Natural killer cell (primary cell): ENCODE data around the gene CDH26. TPM values are rescaled to one million over a fixed set of nuclear protein-coding genes. Genes with fewer than 3 reads are reported as not detected.

Experiments
- ATAC-seq, 3 donors: fragments of 150-1000 bp in 2 of 3; fragments of 200-7000 bp in 1 of 3; cut with Tn5 transposase; 1 replicate in 1 of 3; 2 replicates in 2 of 3; pipeline ENCODE4 v1.10.0; 2021; ENCODE audit warnings: mild to moderate bottlenecking in 2 of 3, moderate library complexity in 2 of 3
- DNase-seq, 2 donors: peaks; one replicate each; pipeline versions ENCODE4 v3.0.0 to v3.0.0-alpha.2; 2013 to 2021; ENCODE audit warnings: mixed read lengths in 1 of 2
- H3K27ac ChIP-seq: one replicate; pipeline ENCODE4 v1.5.1; 2013; ENCODE audit warnings: mild to moderate bottlenecking, low read length
- H3K27me3 ChIP-seq: one replicate; pipeline ENCODE4 v1.6.1; 2013; ENCODE audit warnings: low read length; ENCODE audit not compliant: control insufficient read depth, insufficient read depth
- H3K36me3 ChIP-seq: one replicate; pipeline ENCODE4 v1.6.1; 2013; ENCODE audit warnings: low read length; ENCODE audit not compliant: control insufficient read depth, insufficient read depth
- H3K4me1 ChIP-seq: one replicate; pipeline ENCODE4 v1.6.1; 2013; ENCODE audit warnings: low read length; ENCODE audit not compliant: control insufficient read depth, insufficient read depth
- H3K4me3 ChIP-seq: one replicate; pipeline ENCODE4 v1.5.1; 2013; ENCODE audit warnings: low read length
- H3K9me3 ChIP-seq: one replicate; pipeline ENCODE4 v1.6.1; 2013; ENCODE audit warnings: low read length; ENCODE audit not compliant: control insufficient read depth, insufficient read depth
- H3K27ac Mint-ChIP-seq, 2 donors: one replicate each; pipeline ENCODE4 v1.8.0; 2022; ENCODE audit warnings: mild to moderate bottlenecking in 2 of 2, mixed read lengths in 2 of 2, moderate library complexity in 1 of 2
- H3K27me3 Mint-ChIP-seq, 2 donors: one replicate each; pipeline ENCODE4 v1.8.0; 2022; ENCODE audit warnings: low read depth in 2 of 2, mixed read lengths in 2 of 2
- H3K36me3 Mint-ChIP-seq: one replicate; pipeline ENCODE4 v1.8.0; 2022; ENCODE audit warnings: mixed read lengths
- H3K4me1 Mint-ChIP-seq, 2 donors: one replicate each; pipeline ENCODE4 v1.8.0; 2022; ENCODE audit warnings: mixed read lengths in 2 of 2
- H3K4me3 Mint-ChIP-seq: one replicate; pipeline ENCODE4 v1.8.0; 2022; ENCODE audit warnings: mild to moderate bottlenecking, moderate library complexity, mixed read lengths
- H3K9me3 Mint-ChIP-seq, 2 donors: one replicate each; pipeline ENCODE4 v1.8.0; 2022; ENCODE audit warnings: mixed read lengths in 2 of 2
- CTCF ChIP-seq: fragments of 200-600 bp; IDR thresholded peaks from one replicate; pipeline ENCODE4 v1.8.0; 2022; ENCODE audit warnings: antibody characterized with exemption
- WGBS: methylation state at CpG from one replicate; pipeline ENCODE4 v1.1.7; 2013; ENCODE audit warnings: missing lambda C conversion rate; ENCODE audit not compliant: insufficient coverage; 5-methylcytosine and 5-hydroxymethylcytosine counted together
- intact Hi-C: fragments of 100-400 bp; cut with micrococcal nuclease; formaldehyde crosslinking; loops from one replicate; pipeline ENCODE4 v1.14.2; 2022
- total RNA-seq, 4 donors: library from RNA; stranded (reverse); fragments of 120-200 nt in 1 of 4; gene quantifications; one replicate each; pipeline versions ENCODE4 v1.2.3 to v1.2.4, GENCODE V29; 2013 to 2022

Gene CDH26
- total RNA-seq, 3 donors from 2014 or later (not counting 1 experiment from before 2014, with no cell fraction given) = 1.2 to 2.0 (median 1.8) TPM

- peaks cover 29% of the 10 kb centered on the region for H3K4me1 ChIP-seq
- no peak for TF ChIP-seq CTCF
- ATAC-seq (no peak), DNase-seq (no peak)
- Mint-ChIP-seq H3K4me1 (peaks cover 32 to 33% of the 10 kb centered on the region in 2 donors), H3K4me3 (no peak overlapping the region), H3K27ac (no peak overlapping the region), H3K27me3 (peaks cover 17% of the 10 kb centered on the region in 2 donors), H3K9me3 (peaks cover 0 to 2% of the 10 kb centered on the region in 2 donors), H3K36me3 (peaks cover 6% of the 10 kb centered on the region)
- no peaks in the 10 kb centered on the region for H3K36me3 ChIP-seq
- no peak overlapping the region for H3K4me3 ChIP-seq
- intact Hi-C loops = no loop called here
- no peaks in the 10 kb centered on the region for H3K9me3 ChIP-seq
- peaks cover 4% of the 10 kb centered on the region for H3K27me3 ChIP-seq
- 94% methylated on average over 2 of the region's 3 CpGs for WGBS
- H3K27ac ChIP-seq = no peak overlapping the region
These were observed 55.3 kb downstream of the CDH26 start for GRCh38 chr20:60013296-60014139.

GRCh38 chr20:60016406-60016805 is 58.2 kb downstream of the CDH26 start:
- no peak for ATAC-seq
- H3K27me3 Mint-ChIP-seq = peaks cover 16 to 27% of the 10 kb centered on the region in 2 donors

GRCh38 chr20:60020251-60020650 is 62.0 kb downstream of the CDH26 start:
- intact Hi-C loops = no loop called here
- Mint-ChIP-seq H3K27me3 (peaks cover 13 to 27% of the 10 kb centered on the region in 2 donors), H3K4me1 (peaks cover 10 to 17% of the 10 kb centered on the region in 2 donors), H3K4me3 (no peak overlapping the region), H3K9me3 (peaks cover 2 to 6% of the 10 kb centered on the region in 2 donors), H3K27ac (no peak overlapping the region), H3K36me3 (peaks cover 19% of the 10 kb centered on the region)
- no peaks in the 10 kb centered on the region for H3K36me3 ChIP-seq
- no peaks in the 10 kb centered on the region for H3K9me3 ChIP-seq
- H3K27ac ChIP-seq = no peak overlapping the region
- DNase-seq (no peak), ATAC-seq (no peak)
- 94% methylated on average over 5 of the region's 5 CpGs for WGBS
- H3K27me3 ChIP-seq = peaks cover 2% of the 10 kb centered on the region
- no peak overlapping the region for H3K4me3 ChIP-seq
- no peak for TF ChIP-seq CTCF
- H3K4me1 ChIP-seq = no peaks in the 10 kb centered on the region

More at GRCh38 chr20:60016406-60016805, 58.2 kb downstream of the CDH26 start:
- Histone ChIP-seq H3K4me3 (no peak overlapping the region), H3K27ac (no peak overlapping the region), H3K36me3 (no peaks in the 10 kb centered on the region), H3K27me3 (peaks cover 4% of the 10 kb centered on the region), H3K9me3 (no peaks in the 10 kb centered on the region), H3K4me1 (peaks cover 12% of the 10 kb centered on the region)
- peaks cover 2 to 6% of the 10 kb centered on the region in 2 donors for H3K9me3 Mint-ChIP-seq
- no peak overlapping the region for H3K27ac Mint-ChIP-seq
- intact Hi-C loops = no loop called here
- no peak for DNase-seq
- peaks cover 19% of the 10 kb centered on the region for H3K36me3 Mint-ChIP-seq
- peaks cover 20 to 32% of the 10 kb centered on the region in 2 donors for H3K4me1 Mint-ChIP-seq
- no peak overlapping the region for H3K4me3 Mint-ChIP-seq
- TF ChIP-seq CTCF = no peak
